GM12873 (cell line): ENCODE results near the gene IL20.
A peak's percentile ranks its signal among the peaks of the same experiment; 100 is the strongest.

Experiments used
- CTCF ChIP-seq: IDR thresholded peaks from 2 replicates; pipeline ENCODE4 v1.5.1; 2012; ENCODE audit warnings: low read depth, mild to moderate bottlenecking, moderate library complexity, low read length, control low read depth; ENCODE audit not compliant: insufficient read depth; ENCODE audit errors: missing control alignments

The IL20 gene

GRCh38 chr1:206867239-206867638 is 1.8 kb downstream of the IL20 start:
- no peak for TF ChIP-seq CTCF

GRCh38 chr1:206867716-206868115 is 2.3 kb downstream of the IL20 start:
- TF ChIP-seq CTCF, result no peak

- TF ChIP-seq CTCF, result no peak
These were observed 2.8 kb downstream of the IL20 start for GRCh38 chr1:206868264-206868663.

- no peak for TF ChIP-seq CTCF
These were observed 6.7 kb downstream of the IL20 start for GRCh38 chr1:206872139-206872538.

- no peak for TF ChIP-seq CTCF
These were observed 8.3 kb downstream of the IL20 start for GRCh38 chr1:206873603-206874188.

- no peak for TF ChIP-seq CTCF
These were observed 10.4 kb downstream of the IL20 start for GRCh38 chr1:206875752-206876377.

- peak; percentile 36 for TF ChIP-seq CTCF
These were observed 13.0 kb downstream of the IL20 start for GRCh38 chr1:206878456-206878855.

GRCh38 chr1:206880314-206880713 is 14.9 kb downstream of the IL20 start:
- no peak for TF ChIP-seq CTCF
